ENCODE results near the gene TEX28.
"Not testable (repeated sequence)": the region's sequence is repeated elsewhere in the genome, so short reads cannot be mapped to it uniquely, and the experiment has no call there.

The TEX28 gene

GRCh38 chrX:154247377-154248045 lies 47.4 kb downstream of the TEX28 start:
- not testable (repeated sequence) for DNase-seq (ENCODE audit: low spot score)

DNA sequence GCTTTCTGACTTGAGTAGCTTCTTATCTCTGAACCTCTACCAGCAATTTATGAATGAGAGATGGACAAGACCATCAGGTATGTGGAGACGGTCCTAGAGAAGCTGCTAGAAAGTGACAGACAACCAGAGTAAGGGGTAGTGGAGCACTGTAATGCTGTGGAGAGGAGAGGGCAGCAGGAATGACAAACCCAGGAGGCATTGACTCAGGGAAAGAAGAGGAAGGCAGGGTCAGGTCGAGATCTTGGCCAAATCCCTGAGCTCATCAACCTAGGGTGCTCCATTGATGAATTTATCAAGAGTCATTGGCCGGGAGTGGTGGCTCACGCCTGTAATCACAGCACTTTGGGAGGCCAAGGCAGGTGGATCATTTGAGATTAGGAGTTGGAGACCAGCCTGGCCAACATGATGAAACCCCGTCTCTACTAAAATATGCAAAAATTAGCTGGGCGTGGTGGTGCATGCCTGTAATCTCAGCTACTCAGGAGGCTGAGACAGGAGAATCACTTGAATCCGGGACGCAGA lies 54.9 kb downstream of the TEX28 start:
- DNase-seq (ENCODE audit: low spot score), result not testable (repeated sequence)

DNA sequence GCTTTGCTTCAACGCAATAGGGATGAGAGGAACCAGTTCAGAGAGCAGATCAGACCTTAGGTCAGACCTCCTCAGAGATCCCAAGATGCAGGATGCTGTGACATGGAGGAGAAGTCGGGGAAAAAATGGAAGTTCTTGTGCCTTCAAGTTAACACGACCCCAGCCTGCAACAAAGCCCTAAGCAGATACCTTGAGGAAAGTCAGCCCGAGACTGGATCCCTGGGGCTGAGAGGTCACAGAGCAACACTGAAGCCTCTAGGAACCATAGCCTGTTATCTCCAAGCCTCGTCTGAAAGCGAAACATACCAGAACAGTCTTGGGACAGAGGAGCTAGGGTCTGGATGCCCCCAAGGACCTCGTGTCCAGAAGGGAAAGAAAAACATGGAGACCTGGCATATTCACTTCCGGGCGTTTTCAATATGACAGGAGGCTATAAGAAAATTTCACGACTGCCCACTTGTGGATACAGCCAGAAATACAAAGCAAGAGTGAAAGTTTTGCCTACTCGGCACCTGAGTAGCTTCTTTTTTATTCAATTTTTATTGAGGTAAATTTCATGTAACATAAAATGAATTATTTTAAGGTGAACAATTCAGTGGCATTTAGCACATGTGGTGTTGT lies 55.9 kb downstream of the TEX28 start:
- not testable (repeated sequence) for DNase-seq (ENCODE audit: low spot score)

DNA sequence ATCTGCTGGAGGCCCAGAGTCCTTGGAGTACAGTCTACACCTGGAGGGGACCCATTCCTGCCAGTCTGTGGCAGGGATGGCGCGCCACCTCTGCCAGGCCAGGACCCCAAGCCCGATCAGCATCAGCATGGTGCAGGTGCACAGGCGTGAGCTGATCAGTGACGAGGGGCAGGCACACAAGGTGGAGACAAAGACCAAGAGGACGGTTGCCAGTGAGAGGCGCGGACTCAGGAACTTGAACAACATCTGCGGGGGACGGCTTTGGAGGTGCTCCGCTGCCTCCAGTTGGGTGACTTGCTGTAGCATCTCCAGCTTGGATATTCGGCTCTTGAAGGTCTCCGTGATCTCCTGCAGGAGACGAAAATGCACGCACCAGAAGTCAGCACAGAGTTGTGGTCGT lies 61.3 kb downstream of the TEX28 start:
- not testable (repeated sequence) for DNase-seq (ENCODE audit: low spot score)

- DNase-seq (ENCODE audit: low spot score), result not testable (repeated sequence)
Measured at GRCh38 chrX:154231443-154231842, 63.5 kb downstream of the TEX28 start.

DNA sequence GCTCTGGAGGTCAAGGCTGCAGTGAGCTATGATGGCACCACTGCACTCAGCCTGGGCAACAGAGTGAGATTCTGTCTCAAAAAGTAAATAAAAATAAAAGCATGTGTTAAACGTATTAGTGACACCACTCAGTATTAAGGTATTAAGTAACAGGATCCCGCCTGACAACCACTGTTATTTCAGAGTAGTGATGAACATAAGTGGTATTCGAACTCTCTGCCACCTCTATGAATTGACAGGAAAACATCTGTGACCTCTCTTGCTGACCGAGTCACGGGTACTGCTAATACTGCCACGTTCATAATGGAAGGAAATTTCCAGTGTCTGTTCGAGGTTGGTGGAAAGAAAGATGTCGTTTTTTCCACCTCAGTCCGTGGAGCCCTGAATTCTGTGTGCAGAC lies 68.2 kb downstream of the TEX28 start:
- not testable (repeated sequence) for DNase-seq (ENCODE audit: low spot score)

DNA sequence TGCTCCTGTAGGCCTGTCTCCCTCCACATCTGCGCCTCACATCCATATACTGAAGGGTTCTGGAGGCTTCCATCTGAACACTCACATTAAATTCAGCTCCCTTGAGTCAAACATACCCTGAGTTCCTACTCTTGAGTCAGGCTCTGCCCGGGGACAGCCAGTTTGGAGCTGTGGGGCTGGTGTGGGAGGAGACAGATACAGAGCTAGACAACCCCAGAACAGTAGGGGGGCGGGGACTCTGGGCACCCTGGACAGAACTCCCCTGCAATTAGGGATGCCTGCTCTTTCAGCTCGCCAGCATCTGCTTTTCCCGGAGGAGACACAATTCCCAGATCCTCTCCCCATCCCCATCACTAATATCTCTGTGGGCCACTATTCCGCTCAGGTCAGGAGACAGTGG lies 69.6 kb downstream of the TEX28 start:
- DNase-seq (ENCODE audit: low spot score), result not testable (repeated sequence)

Measured in hepatic stellate cell (primary cell).